ENCODE results near the gene GNAT2. TPM values are rescaled to one million over a fixed set of nuclear protein-coding genes. Genes with fewer than 3 reads are reported as not detected.

The GNAT2 gene
- total and polyA plus RNA-seq, 10 of the 15 experiments (the other 5 are each of a cell fraction or from before 2014, with no cell fraction given): 0.08 to 1.3 (median 0.41) TPM

DNA sequence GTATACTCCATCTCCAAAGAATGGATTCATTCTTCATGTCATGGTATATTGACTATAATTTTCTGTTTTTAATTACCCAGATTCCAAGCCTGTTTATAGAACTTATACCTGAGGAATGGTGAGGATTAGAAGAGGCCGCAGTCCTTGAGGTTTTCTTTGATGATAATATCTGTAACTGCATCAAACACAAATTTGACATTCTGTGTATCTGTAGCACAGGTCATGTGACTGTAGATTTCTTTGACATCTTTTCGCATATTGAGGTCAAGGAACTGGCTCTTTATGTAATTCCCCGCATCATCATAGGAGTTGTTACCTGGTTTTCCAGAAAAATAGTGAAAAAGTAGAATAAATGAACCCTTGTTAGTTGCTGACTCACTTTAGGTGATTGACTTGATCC lies 16.2 kb downstream of the GNAT2 start (continued):
- TF ChIP-seq ZNF592 (IDR thresholded peaks at IDR 0.05) (no peak), SREBF2 (IDR thresholded peaks at IDR 0.05; ENCODE audit: low read length) (no peak), HDAC2 (IDR thresholded peaks at IDR 0.05) (no peak), LARP7 (IDR thresholded peaks at IDR 0.05) (no peak), CHD2 (IDR thresholded peaks at IDR 0.05; ENCODE audit: borderline replicate concordance, low read depth, low read length) (no peak), SIX5 (IDR thresholded peaks at IDR 0.05; ENCODE audit: low read depth, low read length, severe bottlenecking) (no peak), NFYA (IDR thresholded peaks at IDR 0.05; ENCODE audit: borderline replicate concordance, low read depth, low read length) (no peak), MLLT1 (IDR thresholded peaks at IDR 0.05) (no peak)

All from GM12878 (cell line).